Neutrophil (primary cell): ENCODE data around the gene RILP.
A peak's percentile ranks its signal among the peaks of the same experiment; 100 is the strongest.
"Not testable (repeated sequence)": the region's sequence is repeated elsewhere in the genome, so short reads cannot be mapped to it uniquely, and the experiment has no call there.

ENCODE experiments used
- H3K27ac ChIP-seq: fragments of 200-600 bp; sonication (generic); 2 replicates; pipeline ENCODE4 v1.5.1; 2016; ENCODE audit warnings: mild to moderate bottlenecking, moderate library complexity
- H3K27me3 ChIP-seq: fragments of 200-600 bp; sonication (generic); 2 replicates; pipeline ENCODE4 v1.6.0; 2016; ENCODE audit warnings: mild to moderate bottlenecking
- H3K36me3 ChIP-seq: fragments of 200-600 bp; sonication (generic); 2 replicates; pipeline ENCODE4 v1.5.1; 2017
- H3K4me1 ChIP-seq, 2 experiments: fragments of 200-600 bp in 1 of 2; sonication (generic) in 1 of 2; 1 replicate in 1 of 2; 2 replicates in 1 of 2; pipeline versions ENCODE4 v1.5.1 to v1.6.1; 2013 to 2016; ENCODE audit warnings: low read depth in 1 of 2, low read length in 1 of 2, mild to moderate bottlenecking in 1 of 2, moderate library complexity in 1 of 2; ENCODE audit not compliant: control insufficient read depth in 1 of 2, insufficient read depth in 1 of 2
- H3K4me3 ChIP-seq, 2 experiments: fragments of 200-600 bp in 1 of 2; sonication (generic) in 1 of 2; 1 replicate in 1 of 2; 2 replicates in 1 of 2; pipeline ENCODE4 v1.5.1; 2013 to 2016; ENCODE audit warnings: low read depth in 1 of 2, low read length in 1 of 2, mild to moderate bottlenecking in 1 of 2, moderate library complexity in 1 of 2
- H3K9me3 ChIP-seq: fragments of 200-600 bp; sonication (generic); 2 replicates; pipeline ENCODE4 v1.5.1; 2016
- TF ChIP-seq, protein P1 (sequence below): fragments of 200-600 bp; sonication (generic); IDR thresholded peaks from 2 replicates; pipeline ENCODE4 v1.5.1; 2016; ENCODE audit warnings: antibody characterized with exemption

Gene RILP, protein sequence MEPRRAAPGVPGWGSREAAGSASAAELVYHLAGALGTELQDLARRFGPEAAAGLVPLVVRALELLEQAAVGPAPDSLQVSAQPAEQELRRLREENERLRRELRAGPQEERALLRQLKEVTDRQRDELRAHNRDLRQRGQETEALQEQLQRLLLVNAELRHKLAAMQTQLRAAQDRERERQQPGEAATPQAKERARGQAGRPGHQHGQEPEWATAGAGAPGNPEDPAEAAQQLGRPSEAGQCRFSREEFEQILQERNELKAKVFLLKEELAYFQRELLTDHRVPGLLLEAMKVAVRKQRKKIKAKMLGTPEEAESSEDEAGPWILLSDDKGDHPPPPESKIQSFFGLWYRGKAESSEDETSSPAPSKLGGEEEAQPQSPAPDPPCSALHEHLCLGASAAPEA

DNA sequence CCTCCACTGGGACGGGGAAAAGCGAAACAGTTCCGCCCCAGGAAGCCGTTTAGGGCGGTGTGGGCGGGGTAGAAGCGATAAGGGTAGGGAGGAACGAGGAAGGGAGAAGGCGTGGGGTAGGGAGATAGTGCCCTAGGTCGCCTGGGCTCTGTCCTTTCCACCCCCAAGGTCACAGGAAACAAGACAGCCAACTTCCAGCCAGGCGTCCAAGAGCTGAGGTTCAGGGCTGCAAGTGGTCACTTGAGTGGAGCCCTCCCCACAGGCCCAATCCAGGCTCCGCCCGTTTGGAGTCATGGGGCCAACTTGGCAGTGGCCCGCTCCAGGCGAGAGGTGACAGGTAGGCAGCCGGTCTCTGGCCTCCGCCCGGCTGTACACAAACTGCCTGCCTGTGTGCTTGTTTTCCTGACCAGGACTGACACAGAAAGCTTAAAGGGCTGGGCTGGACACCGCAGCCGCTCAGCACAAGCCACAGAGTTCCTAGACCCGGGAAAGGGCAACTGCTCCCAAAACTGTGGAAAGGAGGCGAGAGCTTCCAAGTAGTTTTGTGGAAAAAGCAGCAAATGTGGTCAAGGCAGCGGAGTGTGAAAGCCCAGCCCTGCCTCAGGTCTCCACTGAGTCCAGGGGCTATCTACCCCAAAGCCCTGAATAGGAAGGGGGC, at the start of gene RILP:
TSS of gene RILP (minus strand) at position 23 of the 658 bp plus-strand sequence. CDS start 62 bp downstream, outside the sequence.
- Histone ChIP-seq H3K4me3 (peak within 1 kb of the TSS; percentile 69 to 94), H3K36me3 (peaks cover 55% of the 10 kb centered on the region), H3K4me1 (peaks cover 38 to 44% of the 10 kb centered on the region in 2 experiments), H3K27ac (peak within 1 kb of the TSS; percentile 94), H3K9me3 (no peaks in the 10 kb centered on the region), H3K27me3 (peaks cover 14% of the 10 kb centered on the region)
- TF ChIP-seq, protein P1, sequence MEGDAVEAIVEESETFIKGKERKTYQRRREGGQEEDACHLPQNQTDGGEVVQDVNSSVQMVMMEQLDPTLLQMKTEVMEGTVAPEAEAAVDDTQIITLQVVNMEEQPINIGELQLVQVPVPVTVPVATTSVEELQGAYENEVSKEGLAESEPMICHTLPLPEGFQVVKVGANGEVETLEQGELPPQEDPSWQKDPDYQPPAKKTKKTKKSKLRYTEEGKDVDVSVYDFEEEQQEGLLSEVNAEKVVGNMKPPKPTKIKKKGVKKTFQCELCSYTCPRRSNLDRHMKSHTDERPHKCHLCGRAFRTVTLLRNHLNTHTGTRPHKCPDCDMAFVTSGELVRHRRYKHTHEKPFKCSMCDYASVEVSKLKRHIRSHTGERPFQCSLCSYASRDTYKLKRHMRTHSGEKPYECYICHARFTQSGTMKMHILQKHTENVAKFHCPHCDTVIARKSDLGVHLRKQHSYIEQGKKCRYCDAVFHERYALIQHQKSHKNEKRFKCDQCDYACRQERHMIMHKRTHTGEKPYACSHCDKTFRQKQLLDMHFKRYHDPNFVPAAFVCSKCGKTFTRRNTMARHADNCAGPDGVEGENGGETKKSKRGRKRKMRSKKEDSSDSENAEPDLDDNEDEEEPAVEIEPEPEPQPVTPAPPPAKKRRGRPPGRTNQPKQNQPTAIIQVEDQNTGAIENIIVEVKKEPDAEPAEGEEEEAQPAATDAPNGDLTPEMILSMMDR, result no peak

DNA sequence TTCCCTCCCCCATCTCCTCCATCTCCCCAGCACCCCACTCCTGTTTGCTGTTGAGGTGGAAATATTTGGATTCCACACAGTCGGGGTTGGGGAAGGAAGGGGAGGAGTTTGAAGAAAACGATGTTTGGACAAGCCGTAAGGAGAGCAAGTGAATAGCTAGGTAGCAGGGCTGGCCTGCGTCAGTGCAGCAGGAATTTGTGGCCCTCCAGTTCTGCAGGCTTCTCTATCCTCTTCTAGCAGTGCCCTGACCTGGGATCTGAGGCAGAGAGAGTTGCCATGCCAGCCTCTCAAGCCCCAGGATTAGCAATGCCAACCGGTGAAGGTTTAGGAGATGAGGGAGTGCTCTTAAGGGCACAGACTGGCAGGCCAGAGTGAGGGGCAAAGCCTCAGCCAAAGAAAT, 48.0 kb upstream of the RILP start:
- TF ChIP-seq, protein P1, result no peak
- H3K27me3 ChIP-seq, result peaks cover 4% of the 10 kb centered on the region
- H3K9me3 ChIP-seq, result no peaks in the 10 kb centered on the region
- no peak overlapping the region for H3K4me3 ChIP-seq
- no peaks in the 10 kb centered on the region for H3K4me1 ChIP-seq
- H3K27ac ChIP-seq, result no peak overlapping the region
- no peaks in the 10 kb centered on the region for H3K36me3 ChIP-seq

DNA sequence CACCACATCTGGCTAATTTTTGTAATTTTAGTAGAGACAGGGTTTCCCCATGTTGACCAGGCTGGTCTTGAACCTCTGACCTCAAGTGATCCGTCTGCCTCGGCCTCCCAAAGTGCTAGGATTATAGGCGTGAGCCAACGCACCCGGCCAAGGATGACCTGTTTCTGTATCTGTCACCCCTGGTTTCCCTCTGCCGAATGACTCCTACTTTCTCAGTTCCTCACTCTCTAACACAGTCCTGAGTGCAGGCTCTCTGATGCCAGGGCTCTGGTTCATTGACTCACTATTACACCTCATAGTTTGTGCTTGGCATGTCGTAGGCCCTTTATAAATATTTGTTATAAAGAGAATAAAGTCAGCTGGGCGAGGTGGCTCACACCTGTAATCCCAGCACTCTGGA, 45.7 kb upstream of the RILP start:
- no peak overlapping the region for H3K4me3 ChIP-seq
- H3K4me1 ChIP-seq, result no peaks in the 10 kb centered on the region
- no peaks in the 10 kb centered on the region for H3K36me3 ChIP-seq
- TF ChIP-seq, protein P1, result no peak
- peaks cover 4% of the 10 kb centered on the region for H3K27me3 ChIP-seq
- H3K9me3 ChIP-seq, result no peaks in the 10 kb centered on the region
- H3K27ac ChIP-seq, result no peak overlapping the region

DNA sequence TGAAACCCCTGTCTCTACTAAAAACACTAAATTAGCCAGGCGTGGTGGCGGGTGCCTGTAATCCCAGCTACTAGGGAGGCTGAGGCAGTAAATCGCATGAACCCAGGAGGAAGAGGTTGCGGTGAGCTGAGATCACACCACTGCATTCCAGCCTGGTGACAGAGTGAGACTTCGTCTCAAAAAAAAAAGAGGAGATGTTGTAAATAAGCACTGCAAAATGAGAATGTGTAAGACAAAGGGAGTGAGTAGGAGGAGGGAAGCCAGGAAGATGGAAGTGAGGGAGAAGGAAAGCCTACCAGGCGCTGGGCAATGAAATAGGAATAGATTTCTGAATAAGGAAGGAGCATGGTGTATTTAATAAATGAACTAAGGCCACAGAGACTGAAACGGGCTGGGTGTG, 43.7 kb upstream of the RILP start:
- Histone ChIP-seq H3K36me3 (no peaks in the 10 kb centered on the region), H3K27me3 (peaks cover 4% of the 10 kb centered on the region), H3K4me3 (no peak overlapping the region), H3K27ac (no peak overlapping the region), H3K4me1 (no peaks in the 10 kb centered on the region), H3K9me3 (no peaks in the 10 kb centered on the region)
- TF ChIP-seq, protein P1, result no peak

DNA sequence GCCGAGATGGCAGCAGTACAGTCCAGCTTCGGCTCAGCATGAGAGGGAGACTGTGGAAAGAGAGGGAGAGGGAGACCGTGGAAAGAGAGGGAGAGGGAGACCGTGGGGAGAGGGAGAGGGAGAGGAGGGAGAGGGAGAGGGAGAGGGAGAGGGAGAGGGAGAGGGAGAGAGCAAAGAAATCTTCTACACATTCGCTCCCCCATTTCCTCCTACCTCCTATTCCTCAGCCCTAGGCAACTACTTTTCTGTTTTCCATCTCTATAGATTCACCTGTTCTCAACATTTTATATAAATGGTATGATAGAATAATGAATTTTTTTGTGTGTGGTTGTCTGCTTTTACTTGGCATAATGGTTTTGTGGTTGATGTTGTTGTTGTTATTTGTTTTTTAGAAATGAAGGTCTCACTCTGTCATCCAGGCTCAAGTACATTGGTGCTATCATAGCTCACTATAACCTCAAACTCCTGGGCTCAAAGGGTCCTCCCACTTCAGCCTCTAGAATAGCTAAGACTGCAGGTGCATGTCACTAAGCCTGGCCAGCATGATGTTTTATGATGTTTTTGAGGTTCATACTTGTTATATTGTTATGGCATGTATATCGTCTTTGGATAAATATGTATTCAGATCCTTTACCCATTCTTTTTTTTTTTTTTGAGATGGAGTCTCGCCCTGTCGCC, 41.0 kb upstream of the RILP start:
- Histone ChIP-seq H3K4me3 (no peak overlapping the region), H3K36me3 (no peaks in the 10 kb centered on the region), H3K9me3 (no peaks in the 10 kb centered on the region), H3K4me1 (no peaks in the 10 kb centered on the region), H3K27me3 (peaks cover 4% of the 10 kb centered on the region), H3K27ac (no peak overlapping the region)
- TF ChIP-seq, protein P1, result no peak

DNA sequence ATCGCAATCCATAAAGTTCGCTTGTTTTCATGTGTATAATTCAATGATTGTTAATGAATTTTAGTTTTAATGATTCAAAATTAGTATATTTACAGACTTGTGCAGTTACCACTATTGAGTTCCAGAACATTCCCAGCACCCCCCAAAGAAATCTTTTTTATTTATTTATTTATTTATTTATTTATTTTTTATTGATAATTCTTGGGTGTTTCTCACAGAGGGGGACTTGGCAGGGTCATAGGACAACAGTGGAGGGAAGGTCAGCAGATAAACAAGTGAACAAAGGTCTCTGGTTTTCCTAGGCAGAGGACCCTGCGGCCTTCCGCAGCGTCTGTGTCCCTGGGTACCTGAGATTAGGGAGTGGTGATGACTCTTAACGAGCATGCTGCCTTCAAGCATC, 38.7 kb upstream of the RILP start:
- not testable (repeated sequence) for H3K9me3 ChIP-seq, H3K36me3 ChIP-seq, H3K4me3 ChIP-seq

More for the DNA sequence above, 38.7 kb upstream of the RILP start:
- not testable (repeated sequence) for H3K27ac ChIP-seq, H3K27me3 ChIP-seq
- H3K4me1 ChIP-seq, result peaks cover 10 to 14% of the 10 kb centered on the region in 2 experiments
